ENCODE data around the gene LAMA3. TPM values are rescaled to one million over a fixed set of nuclear protein-coding genes. Genes with fewer than 3 reads are reported as not detected.
A peak's percentile ranks its signal among the peaks of the same experiment; 100 is the strongest.

LAMA3 gene
- total RNA-seq, 1 donor from 2014 or later: not detected

- peak; percentile 58 for DNase-seq
- Mint-ChIP-seq H3K4me1 (peaks cover 19% of the 10 kb centered on the region), H3K27me3 (peaks cover 72% of the 10 kb centered on the region), H3K4me3 (peak overlapping the region; percentile 74), H3K9me3 (no peaks in the 10 kb centered on the region), H3K27ac (peak overlapping the region; percentile 32), H3K36me3 (ENCODE audit: low read depth) (no peaks in the 10 kb centered on the region)
- intact Hi-C loops (cut with micrococcal nuclease): loop anchor here (5.0 to 10.0 kb wide), 2 partner anchors 35 to 53 kb away; no protein-coding TSS in a partner anchor
Measured at GRCh38 chr18:23661735-23662308, 27.4 kb upstream of the LAMA3 start.

DNA sequence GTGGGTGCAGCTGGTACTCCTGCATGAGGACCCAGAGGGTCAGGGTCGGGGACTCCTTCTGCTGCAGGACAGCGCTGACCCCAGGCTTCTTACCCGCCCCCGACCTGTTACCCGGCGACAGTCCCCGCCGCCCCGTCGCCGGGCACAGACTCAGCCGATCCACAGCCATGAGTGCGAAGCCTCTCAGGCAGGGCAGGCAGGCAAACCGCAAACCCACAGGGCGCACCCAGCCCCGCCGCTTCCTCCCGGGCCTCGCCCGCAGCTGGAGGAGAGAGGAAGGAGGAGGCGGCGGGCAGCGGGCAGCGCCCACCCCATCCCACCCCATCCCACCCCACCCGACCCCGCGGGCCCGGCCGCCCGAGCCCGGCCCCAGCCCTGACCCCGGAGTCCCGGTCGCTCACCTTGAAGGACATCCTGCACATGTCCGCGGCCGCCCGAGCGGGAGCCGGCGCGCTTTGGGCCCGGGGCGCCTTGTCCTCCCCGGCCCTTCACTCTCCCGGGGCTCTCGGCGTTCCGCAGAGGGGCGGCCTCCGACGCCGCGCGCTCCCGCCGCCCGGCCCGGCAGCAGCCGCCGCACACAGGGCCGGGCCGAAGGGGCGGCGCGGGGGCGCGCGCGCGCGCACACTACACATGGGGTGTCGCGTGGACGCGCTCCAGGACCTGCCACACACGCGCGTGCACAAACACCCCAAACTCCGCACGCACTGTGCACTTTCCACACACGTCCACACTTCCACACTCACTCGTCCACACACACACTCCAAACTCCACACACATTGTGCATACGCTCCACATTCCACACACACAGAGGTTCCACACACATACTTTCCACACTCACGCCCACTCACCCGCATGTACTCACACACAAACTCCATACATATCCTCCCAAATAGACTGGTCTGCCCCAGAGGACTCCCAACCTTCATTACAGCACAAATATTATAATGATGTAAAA is 26.7 kb upstream of the LAMA3 start, which contains the start of gene ANKRD29:
Gene ANKRD29 (minus strand): TSS at position 603 of the 955 bp plus-strand sequence. CDS start 181 bp downstream, at position 422.
- DNase-seq: peak; percentile 88
- Mint-ChIP-seq H3K9me3 (no peaks in the 10 kb centered on the region), H3K4me3 (peak within 1 kb of the TSS; percentile 80), H3K27me3 (peaks cover 73% of the 10 kb centered on the region), H3K27ac (peak within 1 kb of the TSS; percentile 32), H3K4me1 (peaks cover 19% of the 10 kb centered on the region), H3K36me3 (ENCODE audit: low read depth) (no peaks in the 10 kb centered on the region)
- intact Hi-C loops (cut with micrococcal nuclease): loop anchor here (5.0 to 10.0 kb wide), 2 partner anchors 35 to 52 kb away; no protein-coding TSS in a partner anchor

- H3K27me3 Mint-ChIP-seq: peaks cover 66% of the 10 kb centered on the region
- no peak overlapping the region for H3K4me3 Mint-ChIP-seq
- intact Hi-C loops (cut with micrococcal nuclease): loop anchor here (5.0 to 10.0 kb wide), 2 partner anchors 37 to 50 kb away; no protein-coding TSS in a partner anchor
- no peaks in the 10 kb centered on the region for H3K36me3 Mint-ChIP-seq (ENCODE audit: low read depth)
- H3K4me1 Mint-ChIP-seq: peaks cover 19% of the 10 kb centered on the region
- H3K9me3 Mint-ChIP-seq: no peaks in the 10 kb centered on the region
- no peak overlapping the region for H3K27ac Mint-ChIP-seq
- DNase-seq: no peak
Measured at GRCh38 chr18:23664674-23665073, 24.6 kb upstream of the LAMA3 start.

DNA sequence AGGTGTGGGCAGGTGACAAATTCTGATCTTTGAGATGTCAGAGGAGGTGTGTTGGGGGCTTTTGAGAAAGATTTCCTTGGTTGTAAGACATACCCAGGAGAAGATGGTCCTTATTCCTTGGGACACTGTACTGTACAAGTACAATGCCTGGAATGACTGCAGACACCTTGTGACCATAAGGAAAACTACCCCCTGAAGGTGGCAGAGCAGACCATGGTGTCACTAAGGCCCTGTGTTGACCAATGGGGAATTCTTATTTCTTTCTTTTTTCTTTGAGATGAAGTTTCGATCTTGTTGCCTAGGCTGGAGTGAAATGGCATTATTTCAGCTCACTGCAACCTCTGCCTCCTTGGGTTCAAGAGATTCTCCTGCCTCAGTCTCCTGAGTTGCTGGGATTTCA is 22.1 kb upstream of the LAMA3 start:
- Mint-ChIP-seq H3K4me3 (no peak overlapping the region), H3K4me1 (peaks cover 13% of the 10 kb centered on the region), H3K27me3 (peaks cover 49% of the 10 kb centered on the region), H3K9me3 (no peaks in the 10 kb centered on the region), H3K36me3 (ENCODE audit: low read depth) (no peaks in the 10 kb centered on the region), H3K27ac (no peak overlapping the region)
- no peak for DNase-seq
- intact Hi-C loops (cut with micrococcal nuclease): loop anchor here (10.0 kb wide), 1 partner anchor 48 kb away; no protein-coding TSS in a partner anchor

- H3K4me3 Mint-ChIP-seq: no peak overlapping the region
- no peaks in the 10 kb centered on the region for H3K9me3 Mint-ChIP-seq
- peaks cover 4% of the 10 kb centered on the region for H3K4me1 Mint-ChIP-seq
- DNase-seq: no peak
- H3K36me3 Mint-ChIP-seq (ENCODE audit: low read depth): no peaks in the 10 kb centered on the region
- no peak overlapping the region for H3K27ac Mint-ChIP-seq
- peaks cover 42% of the 10 kb centered on the region for H3K27me3 Mint-ChIP-seq
- intact Hi-C loops (cut with micrococcal nuclease): loop anchor here (10.0 kb wide), 1 partner anchor 46 kb away; no protein-coding TSS in a partner anchor
Measured at GRCh38 chr18:23668731-23669130, 20.5 kb upstream of the LAMA3 start.

DNA sequence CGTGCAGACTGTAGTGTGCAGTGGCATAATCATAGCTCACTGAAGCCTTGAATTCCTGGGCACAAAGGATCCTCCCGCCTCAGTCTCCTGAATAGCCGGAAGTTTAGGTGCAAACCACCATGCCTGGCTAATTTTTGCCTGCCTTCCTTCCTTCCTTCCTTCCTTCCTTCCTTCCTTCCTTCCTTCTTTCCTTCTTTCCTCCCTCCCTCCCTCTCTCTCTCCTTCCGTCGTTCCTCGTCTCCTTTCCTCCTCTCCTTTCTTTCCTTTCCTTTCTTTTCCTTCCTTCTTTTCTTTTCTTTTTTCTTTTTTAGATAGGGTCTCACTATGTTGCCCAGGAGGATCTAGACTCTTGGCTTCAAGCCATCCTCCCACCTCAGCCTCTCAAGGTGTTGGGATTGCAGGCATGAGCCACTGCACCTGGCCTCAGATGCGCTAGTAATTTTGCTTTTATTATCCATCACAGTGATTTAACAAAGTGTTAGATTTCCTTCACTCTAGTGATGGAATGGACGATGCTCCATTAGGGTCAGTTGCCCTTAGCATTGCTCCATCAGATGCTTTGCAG is 20.0 kb upstream of the LAMA3 start:
- Mint-ChIP-seq H3K9me3 (no peaks in the 10 kb centered on the region), H3K4me3 (no peak overlapping the region), H3K27ac (no peak overlapping the region), H3K27me3 (peaks cover 41% of the 10 kb centered on the region), H3K36me3 (ENCODE audit: low read depth) (no peaks in the 10 kb centered on the region), H3K4me1 (peaks cover 4% of the 10 kb centered on the region)
- DNase-seq: no peak
- intact Hi-C loops (cut with micrococcal nuclease): loop anchor here (10.0 kb wide), 1 partner anchor 46 kb away; no protein-coding TSS in a partner anchor

DNA sequence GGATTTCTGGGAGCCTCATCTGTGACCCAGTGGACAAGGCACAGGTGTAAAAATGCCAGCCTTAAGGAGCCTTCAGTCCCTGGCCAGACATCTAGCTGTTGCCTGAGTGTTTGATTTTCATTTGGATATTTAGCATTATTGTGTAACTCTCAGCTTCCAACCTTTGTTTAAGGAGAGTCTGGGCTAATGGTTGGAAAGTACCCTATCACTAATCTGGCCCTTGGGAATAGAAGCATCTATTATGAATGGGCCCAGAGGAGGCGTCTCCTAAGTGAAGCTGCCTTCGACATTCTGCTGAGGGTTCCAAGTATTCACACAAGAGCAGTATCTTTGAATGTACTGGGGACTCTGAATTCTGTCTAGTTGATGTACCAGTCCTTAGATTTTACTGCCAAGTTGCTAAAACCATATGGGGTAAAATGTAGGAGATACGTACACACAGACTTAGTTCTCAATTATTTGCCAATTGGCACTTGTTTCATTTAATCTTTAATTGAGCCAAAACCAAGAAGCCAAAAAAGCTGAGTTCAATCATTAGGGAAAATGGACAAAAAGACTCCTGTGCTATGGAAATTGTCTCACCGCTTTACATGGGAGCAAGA is 19.3 kb upstream of the LAMA3 start:
- H3K36me3 Mint-ChIP-seq (ENCODE audit: low read depth): no peaks in the 10 kb centered on the region
- H3K27ac Mint-ChIP-seq: no peak overlapping the region
- intact Hi-C loops (cut with micrococcal nuclease): loop anchor here (10.0 kb wide), 1 partner anchor 45 kb away; no protein-coding TSS in a partner anchor
- no peak for DNase-seq
- no peak overlapping the region for H3K4me3 Mint-ChIP-seq
- peaks cover 36% of the 10 kb centered on the region for H3K27me3 Mint-ChIP-seq
- peaks cover 4% of the 10 kb centered on the region for H3K4me1 Mint-ChIP-seq
- H3K9me3 Mint-ChIP-seq: no peaks in the 10 kb centered on the region

DNA sequence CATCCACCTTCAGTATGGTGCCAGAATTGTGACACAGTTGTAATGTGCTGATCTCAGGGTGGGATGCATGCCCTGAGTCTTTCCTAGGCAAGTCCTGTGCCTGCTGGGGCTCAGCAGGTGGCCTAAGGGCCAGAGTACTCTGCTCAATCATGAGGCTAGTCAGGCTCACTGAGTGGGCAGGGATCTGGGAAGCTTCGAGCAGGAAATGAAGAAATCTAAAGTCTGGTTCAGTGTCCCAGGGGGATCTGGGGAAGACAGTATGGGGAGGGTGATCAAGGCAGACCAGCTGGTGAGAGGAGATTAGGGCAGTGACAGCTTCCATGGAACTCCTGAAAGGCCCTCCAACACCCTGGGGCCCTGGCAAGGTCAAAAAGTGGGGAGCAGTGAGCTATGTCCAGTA is 17.7 kb upstream of the LAMA3 start:
- no peak overlapping the region for H3K27ac Mint-ChIP-seq
- intact Hi-C loops (cut with micrococcal nuclease): no loop called here

GRCh38 chr18:23673725-23674124 is 15.5 kb upstream of the LAMA3 start:
- peaks cover 34% of the 10 kb centered on the region for H3K27me3 Mint-ChIP-seq
- H3K9me3 Mint-ChIP-seq: no peaks in the 10 kb centered on the region
- no peak overlapping the region for H3K4me3 Mint-ChIP-seq
- intact Hi-C loops (cut with micrococcal nuclease): no loop called here
- no peaks in the 10 kb centered on the region for H3K36me3 Mint-ChIP-seq (ENCODE audit: low read depth)
- no peak overlapping the region for H3K27ac Mint-ChIP-seq
- DNase-seq: no peak
- H3K4me1 Mint-ChIP-seq: no peaks in the 10 kb centered on the region

More for the DNA sequence above, 17.7 kb upstream of the LAMA3 start:
- no peaks in the 10 kb centered on the region for H3K36me3 Mint-ChIP-seq (ENCODE audit: low read depth)
- H3K9me3 Mint-ChIP-seq: no peaks in the 10 kb centered on the region
- no peak overlapping the region for H3K4me3 Mint-ChIP-seq
- H3K4me1 Mint-ChIP-seq: no peaks in the 10 kb centered on the region
- peaks cover 34% of the 10 kb centered on the region for H3K27me3 Mint-ChIP-seq
- DNase-seq: no peak

DNA sequence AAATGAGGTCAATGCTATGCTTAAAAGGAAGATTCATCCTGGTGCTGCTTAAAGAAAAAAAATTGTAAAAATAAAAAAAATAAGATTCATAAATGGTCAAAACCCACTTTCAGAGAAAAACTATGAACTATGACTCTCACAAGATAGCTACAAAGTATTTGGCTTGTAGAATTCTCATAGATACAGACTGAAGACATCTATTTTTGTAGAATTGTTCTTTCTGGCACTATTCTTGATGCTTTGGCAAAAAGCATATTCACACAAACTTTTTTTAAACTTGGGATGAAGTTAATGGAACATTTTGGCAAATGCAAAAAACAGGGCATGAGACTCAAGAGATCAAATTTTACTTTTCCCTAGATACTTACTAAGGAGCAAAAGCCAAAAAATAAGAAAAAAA is 14.0 kb upstream of the LAMA3 start:
- H3K4me3 Mint-ChIP-seq: no peak overlapping the region
- H3K36me3 Mint-ChIP-seq (ENCODE audit: low read depth): no peaks in the 10 kb centered on the region
- intact Hi-C loops (cut with micrococcal nuclease): no loop called here
- DNase-seq: no peak
- no peaks in the 10 kb centered on the region for H3K4me1 Mint-ChIP-seq
- H3K27ac Mint-ChIP-seq: no peak overlapping the region
- H3K27me3 Mint-ChIP-seq: peaks cover 29% of the 10 kb centered on the region
- no peaks in the 10 kb centered on the region for H3K9me3 Mint-ChIP-seq

DNA sequence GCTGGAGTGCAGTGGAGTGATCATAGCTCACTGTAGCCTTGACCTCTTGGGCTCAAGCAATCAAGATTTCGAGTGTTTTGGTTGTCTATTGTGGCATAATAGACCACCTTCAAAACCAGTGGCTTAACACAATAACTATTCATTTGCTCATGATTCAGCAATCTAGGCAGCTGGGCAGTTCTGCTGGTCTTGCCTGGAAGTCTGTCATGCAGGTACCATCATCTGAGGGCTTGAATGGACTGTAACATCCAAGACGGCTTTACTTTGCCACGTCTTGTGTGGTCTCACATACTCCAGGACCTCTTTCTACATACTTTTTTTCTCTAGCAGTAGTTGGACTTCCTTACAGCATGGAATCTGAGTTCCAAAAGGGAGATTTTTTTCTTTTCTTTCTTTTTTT is 13.4 kb upstream of the LAMA3 start:
- intact Hi-C loops (cut with micrococcal nuclease): no loop called here
- Mint-ChIP-seq H3K27ac (no peak overlapping the region), H3K9me3 (no peaks in the 10 kb centered on the region), H3K36me3 (ENCODE audit: low read depth) (no peaks in the 10 kb centered on the region), H3K4me1 (no peaks in the 10 kb centered on the region), H3K27me3 (peaks cover 34% of the 10 kb centered on the region), H3K4me3 (no peak overlapping the region)
- DNase-seq: no peak

DNA sequence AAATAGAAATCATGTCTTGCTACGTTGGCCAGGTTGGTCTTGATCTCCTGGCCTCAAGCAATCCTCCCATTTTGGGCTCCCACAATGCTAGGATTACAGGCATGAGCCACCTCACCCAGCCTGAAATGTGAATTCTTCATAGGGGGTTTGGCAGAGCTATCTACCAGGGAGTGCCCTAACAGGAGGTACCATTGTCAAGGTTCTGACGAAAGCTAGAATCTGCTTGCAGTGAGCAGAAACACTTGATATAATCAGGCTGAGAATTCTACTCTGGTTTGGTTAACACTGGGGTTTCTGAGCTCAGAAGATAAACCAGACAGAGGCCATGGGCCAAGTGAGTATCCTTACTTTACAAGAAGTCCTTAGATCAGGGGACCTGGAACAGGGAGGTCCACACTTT is 7.2 kb upstream of the LAMA3 start:
- Mint-ChIP-seq H3K4me1 (no peaks in the 10 kb centered on the region), H3K9me3 (no peaks in the 10 kb centered on the region), H3K27ac (no peak overlapping the region), H3K4me3 (no peak overlapping the region), H3K36me3 (ENCODE audit: low read depth) (no peaks in the 10 kb centered on the region), H3K27me3 (peaks cover 60% of the 10 kb centered on the region)
- intact Hi-C loops (cut with micrococcal nuclease): no loop called here
- DNase-seq: no peak

DNA sequence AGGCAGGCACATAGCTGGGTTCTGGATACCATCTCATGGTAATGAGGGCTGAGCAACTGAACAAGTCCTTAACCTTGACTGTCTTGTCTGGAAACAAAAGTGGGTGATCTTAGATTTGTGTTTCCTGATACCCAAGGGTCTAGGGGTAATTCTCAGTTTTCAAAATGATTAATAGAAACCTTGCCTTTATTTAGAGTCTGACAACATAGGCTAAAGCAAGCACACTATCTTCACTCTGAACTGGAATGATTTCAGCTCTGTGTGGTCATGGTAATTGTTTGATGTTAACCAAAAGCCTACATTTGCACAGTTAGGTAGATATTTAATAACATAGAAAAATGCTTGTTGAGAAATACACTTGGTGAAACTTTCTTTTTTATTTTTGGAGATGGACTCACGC is 6.8 kb upstream of the LAMA3 start:
- intact Hi-C loops (cut with micrococcal nuclease): no loop called here
- Mint-ChIP-seq H3K4me3 (no peak overlapping the region), H3K9me3 (no peaks in the 10 kb centered on the region), H3K4me1 (no peaks in the 10 kb centered on the region), H3K27ac (no peak overlapping the region), H3K27me3 (peaks cover 60% of the 10 kb centered on the region), H3K36me3 (ENCODE audit: low read depth) (no peaks in the 10 kb centered on the region)
- DNase-seq: no peak

Data from activated CD4-positive, alpha-beta T cell treated with anti-CD3 and anti-CD28 coated beads, Interleukin-2, amount 10 ng/mL, durations not matched to agents 24 days and 14 days (primary cell).